DND-41 (cell line): ENCODE measurements around the gene TAF10.

Experiments
- EZH2 ChIP-seq: IDR thresholded peaks from 3 replicates; pipeline ENCODE4 v1.6.1; 2012; ENCODE audit warnings: borderline replicate concordance, low read depth, mild to moderate bottlenecking, moderate library complexity, low read length, inconsistent platforms; ENCODE audit not compliant: severe bottlenecking
- TF ChIP-seq, protein P1 (sequence below): IDR thresholded peaks from 2 replicates; pipeline ENCODE4 v1.5.1; 2012; ENCODE audit warnings: borderline replicate concordance, low read length, moderate library complexity, mild to moderate bottlenecking; ENCODE audit not compliant: poor library complexity, severe bottlenecking; ENCODE audit errors: extremely low read depth

- TF ChIP-seq, protein P1, sequence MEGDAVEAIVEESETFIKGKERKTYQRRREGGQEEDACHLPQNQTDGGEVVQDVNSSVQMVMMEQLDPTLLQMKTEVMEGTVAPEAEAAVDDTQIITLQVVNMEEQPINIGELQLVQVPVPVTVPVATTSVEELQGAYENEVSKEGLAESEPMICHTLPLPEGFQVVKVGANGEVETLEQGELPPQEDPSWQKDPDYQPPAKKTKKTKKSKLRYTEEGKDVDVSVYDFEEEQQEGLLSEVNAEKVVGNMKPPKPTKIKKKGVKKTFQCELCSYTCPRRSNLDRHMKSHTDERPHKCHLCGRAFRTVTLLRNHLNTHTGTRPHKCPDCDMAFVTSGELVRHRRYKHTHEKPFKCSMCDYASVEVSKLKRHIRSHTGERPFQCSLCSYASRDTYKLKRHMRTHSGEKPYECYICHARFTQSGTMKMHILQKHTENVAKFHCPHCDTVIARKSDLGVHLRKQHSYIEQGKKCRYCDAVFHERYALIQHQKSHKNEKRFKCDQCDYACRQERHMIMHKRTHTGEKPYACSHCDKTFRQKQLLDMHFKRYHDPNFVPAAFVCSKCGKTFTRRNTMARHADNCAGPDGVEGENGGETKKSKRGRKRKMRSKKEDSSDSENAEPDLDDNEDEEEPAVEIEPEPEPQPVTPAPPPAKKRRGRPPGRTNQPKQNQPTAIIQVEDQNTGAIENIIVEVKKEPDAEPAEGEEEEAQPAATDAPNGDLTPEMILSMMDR, result no peak
- TF ChIP-seq EZH2, result no peak
Measured at GRCh38 chr11:6587360-6587953, 24.6 kb downstream of the TAF10 start.
